Stimulated activated CD8-positive, alpha-beta memory T cell treated with anti-CD3 and anti-CD28 coated beads, Interleukin-12 subunit alpha, Interleukin-12 subunit beta, amount 100 ng/mL, for 24 hours (primary cell): Measurements from ENCODE around the gene DNASE2B.

Source experiments
- DNase-seq: peaks from one replicate; pipeline ENCODE4 v3.0.0-alpha.2; 2020; ENCODE audit errors: extremely low read depth

Gene DNASE2B

GRCh38 chr1:84398175-84399155 lies at the start of gene DNASE2B:
Gene DNASE2B, plus strand, starts transcription at chr1:84398484. Its CDS starts 81 bp downstream, at chr1:84398565.
- no peak for DNase-seq

GRCh38 chr1:84348759-84349158 lies 49.5 kb upstream of the DNASE2B start:
- no peak for DNase-seq

- DNase-seq: no peak
These were observed 48.2 kb upstream of the DNASE2B start for GRCh38 chr1:84350104-84350503.

- DNase-seq: no peak
These were observed 47.7 kb upstream of the DNASE2B start for GRCh38 chr1:84350550-84350949.

- no peak for DNase-seq
These were observed 45.8 kb upstream of the DNASE2B start for GRCh38 chr1:84352298-84353106.

- DNase-seq: no peak
These were observed 44.6 kb upstream of the DNASE2B start for GRCh38 chr1:84353695-84354094.

- no peak for DNase-seq
These were observed 42.7 kb upstream of the DNASE2B start for GRCh38 chr1:84355556-84355955.

- no peak for DNase-seq
These were observed 41.4 kb upstream of the DNASE2B start for GRCh38 chr1:84356881-84357280.

- no peak for DNase-seq
These were observed 39.6 kb upstream of the DNASE2B start for GRCh38 chr1:84358695-84359094.

GRCh38 chr1:84360316-84360715 lies 38.0 kb upstream of the DNASE2B start:
- no peak for DNase-seq

GRCh38 chr1:84361796-84362195 lies 36.5 kb upstream of the DNASE2B start:
- DNase-seq: no peak

- no peak for DNase-seq
These were observed 35.3 kb upstream of the DNASE2B start for GRCh38 chr1:84363019-84363418.

GRCh38 chr1:84363622-84364021 lies 34.7 kb upstream of the DNASE2B start:
- DNase-seq: no peak

GRCh38 chr1:84365225-84366221 lies 32.8 kb upstream of the DNASE2B start:
- no peak for DNase-seq

GRCh38 chr1:84366786-84367185 lies 31.5 kb upstream of the DNASE2B start:
- no peak for DNase-seq

- no peak for DNase-seq
These were observed 31.1 kb upstream of the DNASE2B start for GRCh38 chr1:84367219-84367618.

GRCh38 chr1:84368441-84368840 lies 29.8 kb upstream of the DNASE2B start:
- DNase-seq: no peak

GRCh38 chr1:84370266-84370665 lies 28.0 kb upstream of the DNASE2B start:
- DNase-seq: no peak

- DNase-seq: no peak
These were observed 27.4 kb upstream of the DNASE2B start for GRCh38 chr1:84370831-84371394.

- no peak for DNase-seq
These were observed 24.7 kb upstream of the DNASE2B start for GRCh38 chr1:84373436-84374141.
